Parathyroid adenoma (tissue), 2 donors: ENCODE measurements around the gene CNOT2.

Source experiments
- H2AFZ ChIP-seq: fragments of 300-600 bp; sonication (generic); one replicate; pipeline ENCODE4 v1.7.0; 2017; ENCODE audit warnings: antibody characterized with exemption, mild to moderate bottlenecking
- H3K27ac ChIP-seq: fragments of 300-600 bp; sonication (generic); one replicate; pipeline ENCODE4 v1.7.0; 2017
- H3K27me3 ChIP-seq: fragments of 300-600 bp; sonication (generic); one replicate; pipeline ENCODE4 v1.7.0; 2017; ENCODE audit warnings: low read length; ENCODE audit not compliant: control insufficient read depth, insufficient read depth
- H3K36me3 ChIP-seq: fragments of 300-600 bp; sonication (generic); one replicate; pipeline ENCODE4 v1.7.0; 2017; ENCODE audit warnings: low read length; ENCODE audit not compliant: control insufficient read depth, insufficient read depth
- H3K4me1 ChIP-seq: fragments of 300-600 bp; sonication (generic); one replicate; pipeline ENCODE4 v1.7.0; 2017; ENCODE audit warnings: control low read depth
- H3K4me2 ChIP-seq: fragments of 300-600 bp; sonication (generic); one replicate; pipeline ENCODE4 v1.7.0; 2017; ENCODE audit warnings: low read length
- H3K4me3 ChIP-seq: fragments of 300-600 bp; sonication (generic); one replicate; pipeline ENCODE4 v1.7.0; 2017; ENCODE audit warnings: low read depth, low read length
- H3K79me2 ChIP-seq: fragments of 300-600 bp; sonication (generic); one replicate; pipeline ENCODE4 v1.7.0; 2017; ENCODE audit warnings: control low read depth
- H3K9ac ChIP-seq: fragments of 300-600 bp; sonication (generic); one replicate; pipeline ENCODE4 v1.7.0; 2017; ENCODE audit warnings: mild to moderate bottlenecking
- H3K9me3 ChIP-seq: fragments of 300-600 bp; sonication (generic); one replicate; pipeline ENCODE4 v1.7.0; 2017; ENCODE audit warnings: low read length; ENCODE audit not compliant: control insufficient read depth
- TF ChIP-seq, protein P1 (sequence below): fragments of 300-600 bp; sonication (generic); IDR thresholded peaks from one replicate; pipeline ENCODE4 v1.7.0; 2017; ENCODE audit warnings: antibody characterized with exemption, mild to moderate bottlenecking
- donor health status: primary hyperparathyroidism.

The CNOT2 gene

DNA sequence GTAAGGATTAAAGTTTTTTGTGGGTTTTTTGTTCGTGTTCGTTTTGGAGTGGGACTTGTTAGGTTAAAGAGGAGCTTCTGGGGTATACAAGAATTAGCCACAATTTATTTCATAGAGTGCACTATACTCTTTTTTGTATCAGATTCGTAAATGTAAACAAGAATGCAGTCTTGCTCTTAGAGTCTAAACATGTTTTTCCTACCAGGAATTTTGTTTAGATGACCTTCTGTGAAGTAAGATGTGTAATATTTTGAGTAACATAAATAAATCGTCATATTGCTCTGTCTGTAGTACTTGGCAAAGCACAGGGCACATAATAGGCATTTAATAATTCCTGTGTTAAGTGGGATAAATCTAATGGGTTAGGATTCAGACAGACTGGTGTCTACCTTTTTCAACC is 9.6 kb downstream of the CNOT2 start:
- Histone ChIP-seq H2AFZ (no peak overlapping the region), H3K27ac (no peak overlapping the region), H3K36me3 (no peaks in the 10 kb centered on the region), H3K4me2 (no peak overlapping the region), H3K79me2 (peaks cover 52% of the 10 kb centered on the region), H3K4me3 (no peak overlapping the region), H3K27me3 (no peaks in the 10 kb centered on the region), H3K9ac (no peak overlapping the region), H3K4me1 (no peaks in the 10 kb centered on the region), H3K9me3 (no peaks in the 10 kb centered on the region)
- TF ChIP-seq, protein P1, sequence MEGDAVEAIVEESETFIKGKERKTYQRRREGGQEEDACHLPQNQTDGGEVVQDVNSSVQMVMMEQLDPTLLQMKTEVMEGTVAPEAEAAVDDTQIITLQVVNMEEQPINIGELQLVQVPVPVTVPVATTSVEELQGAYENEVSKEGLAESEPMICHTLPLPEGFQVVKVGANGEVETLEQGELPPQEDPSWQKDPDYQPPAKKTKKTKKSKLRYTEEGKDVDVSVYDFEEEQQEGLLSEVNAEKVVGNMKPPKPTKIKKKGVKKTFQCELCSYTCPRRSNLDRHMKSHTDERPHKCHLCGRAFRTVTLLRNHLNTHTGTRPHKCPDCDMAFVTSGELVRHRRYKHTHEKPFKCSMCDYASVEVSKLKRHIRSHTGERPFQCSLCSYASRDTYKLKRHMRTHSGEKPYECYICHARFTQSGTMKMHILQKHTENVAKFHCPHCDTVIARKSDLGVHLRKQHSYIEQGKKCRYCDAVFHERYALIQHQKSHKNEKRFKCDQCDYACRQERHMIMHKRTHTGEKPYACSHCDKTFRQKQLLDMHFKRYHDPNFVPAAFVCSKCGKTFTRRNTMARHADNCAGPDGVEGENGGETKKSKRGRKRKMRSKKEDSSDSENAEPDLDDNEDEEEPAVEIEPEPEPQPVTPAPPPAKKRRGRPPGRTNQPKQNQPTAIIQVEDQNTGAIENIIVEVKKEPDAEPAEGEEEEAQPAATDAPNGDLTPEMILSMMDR: no peak

DNA sequence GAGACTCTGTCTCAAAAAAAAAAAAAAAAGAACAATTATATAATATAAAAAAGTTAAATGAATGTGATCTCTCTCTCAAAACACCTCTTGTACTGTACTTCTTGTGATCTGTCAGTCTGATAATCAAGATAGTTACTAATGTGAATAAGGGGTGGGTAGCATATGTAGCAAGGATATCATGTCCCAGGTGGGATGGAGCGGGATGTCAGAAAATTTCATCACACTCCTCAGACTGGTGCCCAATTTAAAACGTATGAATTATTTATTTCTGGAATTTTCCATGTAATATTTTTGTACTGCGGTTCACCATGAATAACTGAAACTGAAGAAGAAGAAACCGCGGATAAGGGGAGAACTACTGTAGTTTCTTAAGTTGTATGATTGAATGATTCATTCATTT is 11.0 kb downstream of the CNOT2 start:
- Histone ChIP-seq H3K4me2 (no peak overlapping the region), H3K4me1 (no peaks in the 10 kb centered on the region), H3K9ac (no peak overlapping the region), H3K27me3 (no peaks in the 10 kb centered on the region), H3K9me3 (no peaks in the 10 kb centered on the region), H3K4me3 (no peak overlapping the region), H3K79me2 (peaks cover 49% of the 10 kb centered on the region), H2AFZ (no peak overlapping the region), H3K27ac (no peak overlapping the region), H3K36me3 (no peaks in the 10 kb centered on the region)
- TF ChIP-seq, protein P1: no peak

DNA sequence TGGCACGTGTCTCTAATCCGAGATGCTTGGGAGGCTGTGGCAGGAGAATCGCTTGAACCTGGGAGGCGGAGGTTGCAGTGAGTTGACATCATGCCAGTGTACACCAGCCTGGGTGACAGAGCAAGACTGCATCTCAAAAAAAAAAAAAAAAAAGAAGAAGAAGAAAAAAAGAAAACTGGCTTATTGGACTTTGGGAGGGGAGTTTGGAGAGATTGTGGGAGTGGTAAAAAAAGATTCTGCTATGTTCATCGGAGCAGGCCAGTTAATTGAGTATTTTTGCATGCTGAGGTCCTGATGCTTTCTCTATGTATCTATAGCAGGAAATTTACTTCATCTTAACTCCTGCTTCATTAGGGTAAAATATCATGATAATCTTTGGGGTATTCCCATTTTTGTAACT is 11.6 kb downstream of the CNOT2 start:
- no peak overlapping the region for H2AFZ ChIP-seq
- H3K4me2 ChIP-seq: no peak overlapping the region
- H3K79me2 ChIP-seq: peaks cover 50% of the 10 kb centered on the region
- H3K27ac ChIP-seq: no peak overlapping the region
- H3K27me3 ChIP-seq: no peaks in the 10 kb centered on the region
- H3K9ac ChIP-seq: no peak overlapping the region
- no peaks in the 10 kb centered on the region for H3K4me1 ChIP-seq
- no peak overlapping the region for H3K4me3 ChIP-seq
- no peaks in the 10 kb centered on the region for H3K36me3 ChIP-seq
- no peaks in the 10 kb centered on the region for H3K9me3 ChIP-seq
- TF ChIP-seq, protein P1: no peak

DNA sequence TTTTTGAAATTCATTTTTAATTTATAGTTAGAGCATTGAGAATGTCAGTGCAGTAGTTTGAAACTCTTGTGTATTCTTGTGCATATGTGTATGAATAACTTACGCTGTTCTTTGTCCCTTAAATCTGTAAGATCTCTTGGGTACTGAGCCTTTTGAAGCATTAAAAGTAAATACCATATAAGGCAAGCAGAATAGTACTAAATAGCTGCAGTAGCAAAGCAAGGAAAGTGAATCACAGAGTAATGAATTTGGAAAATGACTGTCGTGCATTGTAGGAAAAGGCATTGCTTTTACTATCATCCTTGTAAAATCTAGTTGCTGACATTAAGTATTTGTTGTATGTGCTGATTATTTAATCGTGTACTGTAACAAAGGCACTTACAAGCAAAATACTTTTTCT is 12.1 kb downstream of the CNOT2 start:
- Histone ChIP-seq H3K79me2 (peaks cover 48% of the 10 kb centered on the region), H3K27me3 (no peaks in the 10 kb centered on the region), H3K9me3 (no peaks in the 10 kb centered on the region), H3K4me3 (no peak overlapping the region), H3K27ac (no peak overlapping the region), H3K9ac (no peak overlapping the region), H3K4me1 (no peaks in the 10 kb centered on the region), H3K4me2 (no peak overlapping the region), H2AFZ (no peak overlapping the region), H3K36me3 (no peaks in the 10 kb centered on the region)
- TF ChIP-seq, protein P1: no peak

DNA sequence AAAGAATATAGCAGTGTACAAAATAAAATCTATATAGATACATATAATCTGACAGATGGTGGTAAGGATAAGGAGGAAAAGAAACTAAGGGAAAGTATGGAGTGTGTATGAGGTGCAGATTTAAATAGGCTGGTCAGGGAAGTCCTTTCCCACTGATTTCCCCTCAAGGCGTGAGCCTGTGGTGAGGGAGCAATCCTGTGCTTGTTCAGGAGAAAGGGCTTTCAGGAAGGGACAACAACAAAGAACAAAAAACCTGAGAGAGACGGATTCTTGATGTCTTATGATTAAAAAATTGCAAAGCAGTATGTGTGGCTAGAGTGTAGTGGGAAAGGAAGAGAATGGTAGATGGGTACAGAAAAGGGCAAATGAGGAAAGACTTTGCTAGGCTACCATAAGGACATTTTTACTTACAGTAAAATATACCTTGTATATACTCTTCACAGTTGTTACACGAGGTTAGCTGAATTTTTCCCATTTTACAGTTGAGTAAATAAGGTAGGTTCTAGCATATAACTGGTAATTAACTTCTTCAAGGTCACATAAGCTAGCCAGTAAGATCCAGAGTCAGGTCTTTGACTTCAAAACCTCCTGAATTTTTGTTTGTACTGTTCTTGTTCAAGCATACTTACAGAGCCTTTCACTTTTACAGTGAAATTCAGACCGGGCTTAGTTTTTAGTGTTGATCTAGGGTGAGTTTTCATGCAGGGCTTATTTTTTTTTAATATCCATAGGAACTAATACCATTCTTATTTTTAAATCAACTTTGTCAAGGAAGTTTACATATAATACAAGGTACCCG is 15.6 kb downstream of the CNOT2 start:
- H3K9ac ChIP-seq: no peak overlapping the region

More for the DNA sequence above, 15.6 kb downstream of the CNOT2 start:
- Histone ChIP-seq H3K36me3 (no peaks in the 10 kb centered on the region), H3K27ac (no peak overlapping the region), H3K79me2 (peaks cover 42% of the 10 kb centered on the region), H3K4me3 (no peak overlapping the region), H3K9me3 (no peaks in the 10 kb centered on the region), H3K4me1 (no peaks in the 10 kb centered on the region), H2AFZ (no peak overlapping the region), H3K27me3 (no peaks in the 10 kb centered on the region), H3K4me2 (no peak overlapping the region)
- TF ChIP-seq, protein P1: no peak
